ENCODE data around the gene ZNF264. TPM values are rescaled to one million over a fixed set of nuclear protein-coding genes. Genes with fewer than 3 reads are reported as not detected.
"Not testable (repeated sequence)": the region's sequence is repeated elsewhere in the genome, so short reads cannot be mapped to it uniquely, and the experiment has no call there.

The ZNF264 gene
- 10 to 100 TPM; 13.3 to 17.3 (median 14.8) TPM for polyA plus RNA-seq

- Mint-ChIP-seq H3K4me3 (peak within 1 kb of the TSS; percentile 90 to 96 (median 94)), H3K36me3 (peaks cover 15 to 35% (median 33%) of the 10 kb centered on the region in 3 donors), H3K9me3 (peaks cover 2 to 18% (median 8%) of the 10 kb centered on the region in 6 donors), H3K4me1 (peaks cover 34 to 48% of the 10 kb centered on the region in 2 donors), H3K27ac (peak within 1 kb of the TSS; percentile 91 to 97 (median 97)), H3K27me3 (ENCODE audit: low read depth in 3 of 3) (peaks cover 7 to 24% (median 13%) of the 10 kb centered on the region in 3 donors)
- peak; percentile 88 to 89 (median 88) for DNase-seq
Measured at GRCh38 chr19:57191141-57192076, at the start of gene ZNF264. TSS of gene ZNF264 (plus strand) at chr19:57191500. CDS start at chr19:57191914, 414 bp downstream.

- Mint-ChIP-seq H3K27me3 (ENCODE audit: low read depth in 3 of 3) (peaks cover 0 to 2% (median 0%) of the 10 kb centered on the region in 3 donors), H3K4me1 (no peaks in the 10 kb centered on the region), H3K4me3 (no peak overlapping the region), H3K9me3 (peaks cover 0 to 25% (median 11%) of the 10 kb centered on the region in 6 donors), H3K36me3 (peaks cover 0 to 8% (median 0%) of the 10 kb centered on the region in 3 donors), H3K27ac (no peak overlapping the region)
- no peak for DNase-seq
Measured at GRCh38 chr19:57141699-57142098, 49.6 kb upstream of the ZNF264 start.

- peaks cover 2 to 7% (median 5%) of the 10 kb centered on the region in 3 donors for H3K27me3 Mint-ChIP-seq (ENCODE audit: low read depth in 3 of 3)
- no peak for DNase-seq
- no peak overlapping the region for H3K4me3 Mint-ChIP-seq
- peaks cover 0 to 20% (median 8%) of the 10 kb centered on the region in 6 donors for H3K9me3 Mint-ChIP-seq
- H3K36me3 Mint-ChIP-seq, result peaks cover 0 to 4% (median 3%) of the 10 kb centered on the region in 3 donors
- no peak overlapping the region for H3K27ac Mint-ChIP-seq
- no peaks in the 10 kb centered on the region for H3K4me1 Mint-ChIP-seq
Measured at GRCh38 chr19:57152921-57153320, 38.4 kb upstream of the ZNF264 start.

- H3K9me3 Mint-ChIP-seq, result peaks cover 0 to 13% (median 7%) of the 10 kb centered on the region in 6 donors
- H3K27ac Mint-ChIP-seq, result no peak overlapping the region
- H3K4me1 Mint-ChIP-seq, result no peaks in the 10 kb centered on the region
Measured at GRCh38 chr19:57161985-57162539, 29.2 kb upstream of the ZNF264 start.

GRCh38 chr19:57165846-57166245 is 25.5 kb upstream of the ZNF264 start:
- H3K4me3 Mint-ChIP-seq, result no peak overlapping the region
- H3K27ac Mint-ChIP-seq, result peak overlapping the region in 1 of 6 donors; percentile 1
- peaks cover 0 to 8% (median 4%) of the 10 kb centered on the region in 6 donors for H3K9me3 Mint-ChIP-seq
- H3K36me3 Mint-ChIP-seq, result peaks cover 0 to 4% (median 0%) of the 10 kb centered on the region in 3 donors
- peaks cover 3 to 4% (median 3%) of the 10 kb centered on the region in 3 donors for H3K27me3 Mint-ChIP-seq (ENCODE audit: low read depth in 3 of 3)
- no peak for DNase-seq
- no peaks in the 10 kb centered on the region for H3K4me1 Mint-ChIP-seq

More at GRCh38 chr19:57161985-57162539, 29.2 kb upstream of the ZNF264 start:
- no peak overlapping the region for H3K4me3 Mint-ChIP-seq
- peaks cover 0 to 4% (median 0%) of the 10 kb centered on the region in 3 donors for H3K36me3 Mint-ChIP-seq
- no peak for DNase-seq
- H3K27me3 Mint-ChIP-seq (ENCODE audit: low read depth in 3 of 3), result peaks cover 2 to 3% (median 2%) of the 10 kb centered on the region in 3 donors

- Mint-ChIP-seq H3K4me3 (no peak within 1 kb of the TSS), H3K27me3 (ENCODE audit: low read depth in 3 of 3) (peaks cover 6 to 8% (median 6%) of the 10 kb centered on the region in 3 donors), H3K9me3 (peaks cover 0 to 8% (median 4%) of the 10 kb centered on the region in 6 donors), H3K27ac (no peak within 1 kb of the TSS), H3K36me3 (peaks cover 0 to 4% (median 0%) of the 10 kb centered on the region in 3 donors), H3K4me1 (peaks cover 8 to 10% of the 10 kb centered on the region in 2 donors)
- no peak for DNase-seq
Measured at GRCh38 chr19:57167385-57167784, 23.9 kb upstream of the ZNF264 start, which contains the start of gene DUXA. TSS of gene DUXA (minus strand) at chr19:57167485. CDS start at chr19:57167443, 42 bp downstream.

GRCh38 chr19:57171551-57172081 is 19.7 kb upstream of the ZNF264 start:
- peak overlapping the region; percentile 77 to 86 (median 82) for H3K4me3 Mint-ChIP-seq
- peak overlapping the region; percentile 63 to 88 (median 75) for H3K27ac Mint-ChIP-seq
- DNase-seq, result peak; percentile 50 to 59 (median 55)
- H3K36me3 Mint-ChIP-seq, result no peaks in the 10 kb centered on the region
- H3K4me1 Mint-ChIP-seq, result peaks cover 16 to 23% of the 10 kb centered on the region in 2 donors
- H3K27me3 Mint-ChIP-seq (ENCODE audit: low read depth in 3 of 3), result peaks cover 3 to 10% (median 6%) of the 10 kb centered on the region in 3 donors
- peaks cover 3 to 13% (median 7%) of the 10 kb centered on the region in 6 donors for H3K9me3 Mint-ChIP-seq

- Mint-ChIP-seq H3K4me3 (peak overlapping the region; percentile 90 to 96 (median 94)), H3K36me3 (peaks cover 11 to 31% (median 26%) of the 10 kb centered on the region in 3 donors), H3K9me3 (peaks cover 2 to 18% (median 8%) of the 10 kb centered on the region in 6 donors), H3K27me3 (ENCODE audit: low read depth in 3 of 3) (peaks cover 7 to 24% (median 16%) of the 10 kb centered on the region in 3 donors), H3K4me1 (peaks cover 34 to 48% of the 10 kb centered on the region in 2 donors), H3K27ac (peak overlapping the region; percentile 91 to 97 (median 97))
- DNase-seq, result no peak
Measured at GRCh38 chr19:57190301-57190700, 999 bp upstream of the ZNF264 start.

GRCh38 chr19:57192077-57192420 is 749 bp downstream of the ZNF264 start:
- Mint-ChIP-seq H3K27ac (peak overlapping the region; percentile 87 to 97 (median 92)), H3K27me3 (ENCODE audit: low read depth in 3 of 3) (peaks cover 5 to 24% (median 12%) of the 10 kb centered on the region in 3 donors), H3K36me3 (peaks cover 21 to 41% (median 39%) of the 10 kb centered on the region in 3 donors), H3K4me1 (peaks cover 34 to 55% of the 10 kb centered on the region in 2 donors), H3K4me3 (peak overlapping the region; percentile 90 to 96 (median 94)), H3K9me3 (peaks cover 2 to 18% (median 8%) of the 10 kb centered on the region in 6 donors)
- DNase-seq, result no peak

GRCh38 chr19:57192993-57193392 is 1.7 kb downstream of the ZNF264 start:
- peaks cover 0 to 18% (median 5%) of the 10 kb centered on the region in 6 donors for H3K9me3 Mint-ChIP-seq
- peak; percentile 11 to 28 (median 24) for DNase-seq
- peak overlapping the region; percentile 87 to 97 (median 92) for H3K27ac Mint-ChIP-seq
- peaks cover 4 to 15% (median 12%) of the 10 kb centered on the region in 3 donors for H3K27me3 Mint-ChIP-seq (ENCODE audit: low read depth in 3 of 3)
- peaks cover 34 to 55% of the 10 kb centered on the region in 2 donors for H3K4me1 Mint-ChIP-seq
- H3K4me3 Mint-ChIP-seq, result peak overlapping the region; percentile 90 to 96 (median 94)
- peaks cover 21 to 48% (median 41%) of the 10 kb centered on the region in 3 donors for H3K36me3 Mint-ChIP-seq

GRCh38 chr19:57197874-57198273 is 6.6 kb downstream of the ZNF264 start:
- peaks cover 33 to 56% of the 10 kb centered on the region in 2 donors for H3K4me1 Mint-ChIP-seq
- not testable (repeated sequence) for H3K4me3 Mint-ChIP-seq; H3K9me3 Mint-ChIP-seq; DNase-seq; H3K27me3 Mint-ChIP-seq (ENCODE audit: low read depth in 3 of 3); H3K27ac Mint-ChIP-seq
- peaks cover 21 to 39% (median 32%) of the 10 kb centered on the region in 3 donors for H3K36me3 Mint-ChIP-seq

- Mint-ChIP-seq H3K4me3 (no peak overlapping the region), H3K4me1 (peaks cover 32 to 45% of the 10 kb centered on the region in 2 donors), H3K27ac (no peak overlapping the region), H3K36me3 (peaks cover 2 to 35% (median 7%) of the 10 kb centered on the region in 3 donors), H3K27me3 (ENCODE audit: low read depth in 3 of 3) (peaks cover 0 to 2% (median 0%) of the 10 kb centered on the region in 3 donors), H3K9me3 (no peaks in the 10 kb centered on the region)
- DNase-seq, result no peak
Measured at GRCh38 chr19:57202160-57202559, 10.9 kb downstream of the ZNF264 start.

GRCh38 chr19:57210381-57210780 is 19.1 kb downstream of the ZNF264 start:
- Mint-ChIP-seq H3K4me1 (peaks cover 6 to 30% of the 10 kb centered on the region in 2 donors), H3K27ac (no peak overlapping the region), H3K9me3 (no peaks in the 10 kb centered on the region), H3K27me3 (ENCODE audit: low read depth in 3 of 3) (no peaks in the 10 kb centered on the region), H3K36me3 (peaks cover 30 to 43% (median 33%) of the 10 kb centered on the region in 3 donors), H3K4me3 (no peak overlapping the region)
- DNase-seq, result no peak
